ENCODE results near the gene TLNRD1. TPM values are rescaled to one million over a fixed set of nuclear protein-coding genes. Genes with fewer than 3 reads are reported as not detected.

TLNRD1 gene
- total RNA-seq, 1 donor from 2014 or later = 13.7 TPM

DNA sequence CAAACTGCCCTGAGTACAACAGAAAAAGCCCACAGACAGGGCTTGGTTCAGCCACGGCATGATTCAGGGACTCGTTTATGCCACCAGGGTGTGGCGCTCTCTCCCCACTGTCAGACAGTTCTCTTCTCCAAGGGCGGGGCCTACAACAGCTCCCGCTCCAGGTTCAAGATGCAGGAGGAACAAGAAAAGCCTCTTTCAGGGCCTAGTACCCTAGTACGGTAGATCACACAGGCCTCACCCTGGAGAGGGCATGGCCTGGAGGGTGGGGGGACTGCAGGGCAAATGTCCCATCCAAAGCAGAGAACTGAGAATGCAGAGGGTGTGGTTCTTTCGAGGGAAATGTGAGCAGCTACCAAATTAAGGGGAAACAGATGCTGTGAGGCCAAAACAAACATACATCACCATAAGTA, 23.1 kb upstream of the TLNRD1 start:
- DNase-seq (ENCODE audit: low read depth, low spot score) = no peak

DNA sequence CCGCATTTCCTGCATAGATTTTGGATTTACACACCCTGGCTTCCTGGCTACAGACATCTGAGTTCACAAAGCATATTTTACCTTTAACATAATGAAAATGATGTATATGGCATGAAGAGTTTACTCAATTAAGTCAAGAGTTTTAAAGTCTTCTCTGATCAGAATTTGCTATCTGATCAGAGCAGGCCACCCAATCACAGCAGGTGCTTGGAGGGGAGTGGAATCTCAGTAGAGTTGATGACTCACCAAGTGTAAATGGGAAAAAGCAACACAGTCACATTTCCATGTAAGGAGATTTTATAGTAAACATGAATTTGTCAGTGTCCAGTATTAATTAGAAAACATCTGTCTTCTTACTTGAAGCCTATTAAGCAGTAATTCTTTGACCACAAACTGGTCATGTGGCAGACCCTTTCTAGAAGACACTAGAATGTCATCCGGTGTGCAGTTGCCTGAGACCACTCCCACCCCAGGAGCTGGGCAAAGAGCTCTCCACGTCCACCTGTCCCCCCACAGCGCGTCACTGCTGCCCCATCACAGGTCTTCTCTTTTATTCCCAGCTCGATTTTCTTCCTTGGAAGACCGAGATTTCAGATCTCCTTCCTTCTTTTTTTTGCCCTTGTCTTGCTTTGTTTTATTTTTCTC, 21.9 kb upstream of the TLNRD1 start:
- DNase-seq (ENCODE audit: low read depth, low spot score) = no peak

GRCh38 chr15:80979538-80980200, 21.1 kb upstream of the TLNRD1 start:
- no peak for DNase-seq (ENCODE audit: low read depth, low spot score)

GRCh38 chr15:80982205-80982604, 18.5 kb upstream of the TLNRD1 start:
- DNase-seq (ENCODE audit: low read depth, low spot score) = no peak

- no peak for DNase-seq (ENCODE audit: low read depth, low spot score)
Measured at GRCh38 chr15:80982839-80983238, 17.9 kb upstream of the TLNRD1 start.

DNA sequence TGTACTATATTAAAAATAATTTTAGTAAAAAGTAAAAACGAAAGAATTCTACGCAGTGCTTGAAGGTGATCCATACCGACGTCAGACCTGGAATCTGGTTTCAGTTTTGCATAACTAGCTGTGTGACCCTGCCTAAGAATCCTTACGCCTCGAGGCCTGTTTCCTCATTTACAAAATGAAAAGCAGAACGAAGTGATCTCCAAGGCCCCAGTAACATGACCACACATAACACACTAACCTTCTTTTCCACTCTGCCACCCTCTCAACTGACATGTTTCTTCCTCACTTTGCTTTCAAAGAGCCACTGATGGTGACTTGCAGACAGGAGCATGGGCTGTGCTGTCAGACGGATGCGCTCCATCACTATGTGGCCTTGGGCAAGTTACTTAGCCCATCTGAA, 15.9 kb upstream of the TLNRD1 start:
- no peak for DNase-seq (ENCODE audit: low read depth, low spot score)

DNA sequence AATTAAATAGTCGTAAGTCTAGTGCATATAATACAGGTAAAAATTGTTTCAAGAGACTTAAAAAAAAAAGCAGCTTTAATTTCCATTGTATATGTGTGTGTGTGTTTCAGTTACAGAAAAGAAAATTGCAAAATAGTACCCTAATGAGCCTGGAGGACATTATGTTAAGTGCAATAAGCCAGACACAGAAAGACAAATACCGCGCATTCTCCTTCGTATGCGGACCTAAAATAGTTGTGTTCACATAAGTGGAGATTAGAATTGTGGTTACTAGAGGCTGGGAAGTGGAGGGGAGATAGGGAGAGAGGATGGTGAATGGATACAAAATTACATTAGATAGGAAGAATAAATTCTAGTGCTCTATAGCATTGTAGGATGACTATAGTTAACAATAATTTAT, 14.7 kb upstream of the TLNRD1 start:
- DNase-seq (ENCODE audit: low read depth, low spot score) = no peak

- DNase-seq (ENCODE audit: low read depth, low spot score) = no peak
Measured at GRCh38 chr15:80986487-80986886, 14.2 kb upstream of the TLNRD1 start.

DNA sequence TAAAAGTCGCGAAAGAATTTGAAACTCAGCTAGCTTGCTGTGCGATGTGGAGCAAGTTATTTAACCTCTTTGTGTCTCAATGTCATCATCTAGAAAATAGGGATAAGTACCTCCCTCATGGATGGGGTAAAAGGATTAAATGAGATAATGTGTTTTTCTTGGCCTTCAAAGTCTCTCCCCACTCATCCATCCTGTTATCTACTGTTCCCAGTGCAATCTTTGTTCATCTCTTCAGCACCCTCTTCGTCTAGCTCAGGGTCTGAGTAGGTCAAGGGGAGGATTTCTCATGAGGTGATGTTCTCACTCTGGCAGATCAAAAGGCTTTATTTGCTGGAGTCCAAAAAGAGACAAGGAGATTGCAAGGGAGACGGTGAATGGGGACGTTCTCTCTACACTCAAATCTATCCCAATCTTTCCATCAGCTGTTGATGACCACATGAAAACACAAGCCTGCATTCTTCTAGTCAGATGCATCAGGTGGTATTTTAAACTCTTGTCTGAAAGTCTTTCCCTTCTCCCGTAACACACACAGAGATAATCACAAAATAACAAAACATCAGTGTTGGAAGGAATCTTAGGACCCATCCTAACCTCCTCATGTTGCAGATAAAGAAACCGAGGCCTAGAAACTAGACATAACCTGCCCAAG, 12.5 kb upstream of the TLNRD1 start:
- no peak for DNase-seq (ENCODE audit: low read depth, low spot score)

GRCh38 chr15:80989081-80989517, 11.6 kb upstream of the TLNRD1 start:
- DNase-seq (ENCODE audit: low read depth, low spot score) = no peak

DNA sequence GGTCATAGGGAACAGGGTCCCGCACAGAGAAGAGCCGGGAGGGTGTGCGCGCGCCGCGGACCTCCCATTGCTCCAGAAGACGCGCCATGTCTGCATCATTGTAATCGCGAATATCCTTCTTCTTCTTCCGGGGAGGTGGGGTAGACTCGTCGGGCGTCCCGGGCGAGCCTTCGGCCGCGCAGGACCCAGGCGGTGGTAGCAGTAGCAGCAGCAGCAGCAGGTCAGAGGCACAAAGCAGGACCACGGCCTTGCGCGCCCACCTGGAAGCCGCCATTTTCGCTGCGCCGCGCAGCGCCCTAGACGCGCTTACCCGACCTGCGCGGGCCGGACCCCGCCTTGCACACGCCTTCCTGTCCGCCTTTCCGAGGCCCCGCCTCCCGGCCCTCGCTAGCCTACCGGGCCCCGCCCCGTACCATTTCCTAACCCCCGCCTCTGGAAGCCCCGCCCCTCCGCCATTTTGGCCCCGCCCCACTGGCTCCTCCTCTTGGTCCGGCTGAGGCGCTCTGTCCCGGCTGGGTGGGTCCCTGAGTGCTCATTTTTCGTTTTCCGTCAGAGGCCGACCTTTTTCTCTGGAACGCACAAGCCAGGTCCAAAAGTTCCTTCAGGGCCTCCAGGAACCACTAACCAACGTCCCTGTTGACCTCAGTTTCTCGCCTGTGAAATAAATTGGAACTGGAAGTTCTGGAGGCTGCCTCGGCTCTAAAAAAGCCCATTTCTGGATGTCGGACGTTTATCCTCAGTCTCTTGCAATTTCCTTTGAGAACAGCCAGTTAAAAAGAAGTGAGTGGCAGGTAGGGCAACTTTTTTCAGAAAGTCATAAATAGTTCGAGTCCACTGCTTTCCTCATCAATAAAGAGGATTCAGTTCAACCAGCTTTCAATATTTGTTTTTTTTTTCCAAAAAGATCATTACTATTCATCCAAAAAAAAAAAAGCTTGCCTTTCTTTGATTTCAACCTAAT, 10.9 kb upstream of the TLNRD1 start, which contains the start of gene MESD:
Gene MESD (minus strand): TSS at position 302 of the 961 bp plus-strand sequence. CDS start 28 bp downstream, at position 274.
- peak; percentile 75 for DNase-seq (ENCODE audit: low read depth, low spot score)

DNA sequence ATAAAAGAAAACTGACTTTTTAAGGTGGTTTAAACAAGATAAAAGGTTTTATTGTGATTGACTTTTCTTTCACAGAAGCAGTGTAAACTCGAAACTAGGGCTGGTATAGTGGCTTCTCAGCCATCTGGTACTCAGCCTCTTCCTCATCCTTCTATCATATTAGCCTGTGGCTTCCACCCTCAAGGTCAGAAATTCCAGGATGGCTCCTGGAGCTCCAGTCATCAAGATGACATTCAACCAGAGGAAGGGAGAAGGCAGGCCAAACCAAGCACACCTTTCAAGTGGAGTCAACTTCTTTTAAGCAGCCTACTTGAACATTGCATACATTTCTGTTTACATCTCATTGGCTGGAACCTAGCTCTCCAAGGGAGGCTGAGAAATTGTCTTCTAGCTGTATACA, 9.8 kb upstream of the TLNRD1 start:
- no peak for DNase-seq (ENCODE audit: low read depth, low spot score)

GRCh38 chr15:80991421-80991820, 9.3 kb upstream of the TLNRD1 start:
- DNase-seq (ENCODE audit: low read depth, low spot score) = no peak

- DNase-seq (ENCODE audit: low read depth, low spot score) = no peak
Measured at GRCh38 chr15:80992006-80992405, 8.7 kb upstream of the TLNRD1 start.

- DNase-seq (ENCODE audit: low read depth, low spot score) = no peak
Measured at GRCh38 chr15:80992441-80992840, 8.3 kb upstream of the TLNRD1 start.

- no peak for DNase-seq (ENCODE audit: low read depth, low spot score)
Measured at GRCh38 chr15:80996247-80996646, 4.5 kb upstream of the TLNRD1 start.

DNA sequence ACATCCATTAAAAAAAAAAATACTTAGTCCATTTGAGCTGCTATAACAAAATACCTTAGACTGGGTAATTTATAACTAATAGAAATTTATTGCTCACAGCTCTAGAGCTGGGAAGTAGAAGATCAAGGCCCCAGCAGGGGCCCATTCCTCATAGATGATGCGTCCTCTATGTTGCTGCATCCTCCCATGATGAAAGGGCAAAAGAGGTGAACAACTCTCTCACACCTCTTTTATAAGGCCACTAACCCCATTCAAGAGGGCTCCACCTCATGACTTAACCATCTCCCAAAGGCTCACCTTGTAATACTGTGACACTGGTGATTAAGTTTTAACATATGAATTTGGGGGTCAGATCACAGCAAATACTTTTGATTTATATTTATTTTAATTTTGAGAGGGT, 3.0 kb upstream of the TLNRD1 start:
- no peak for DNase-seq (ENCODE audit: low read depth, low spot score)

DNA sequence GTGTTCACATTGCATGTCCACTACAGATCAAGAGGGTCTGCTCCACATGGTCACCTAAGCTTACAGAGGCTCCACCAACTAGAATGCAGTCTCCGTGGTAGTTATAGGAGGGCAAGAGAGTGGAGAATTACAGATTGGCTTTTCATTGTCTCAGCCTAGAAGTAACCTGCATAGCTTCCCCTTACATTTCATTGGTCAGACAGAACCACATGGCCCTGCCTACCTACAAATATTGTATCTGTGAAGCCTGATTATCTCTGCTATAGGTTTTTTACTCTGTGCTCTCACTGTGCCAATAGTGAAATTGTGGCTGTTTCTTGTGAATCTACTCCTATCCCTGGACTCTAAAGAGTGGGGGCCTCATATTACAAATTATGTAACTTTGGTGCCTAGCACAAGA, 2.5 kb upstream of the TLNRD1 start:
- no peak for DNase-seq (ENCODE audit: low read depth, low spot score)

DNA sequence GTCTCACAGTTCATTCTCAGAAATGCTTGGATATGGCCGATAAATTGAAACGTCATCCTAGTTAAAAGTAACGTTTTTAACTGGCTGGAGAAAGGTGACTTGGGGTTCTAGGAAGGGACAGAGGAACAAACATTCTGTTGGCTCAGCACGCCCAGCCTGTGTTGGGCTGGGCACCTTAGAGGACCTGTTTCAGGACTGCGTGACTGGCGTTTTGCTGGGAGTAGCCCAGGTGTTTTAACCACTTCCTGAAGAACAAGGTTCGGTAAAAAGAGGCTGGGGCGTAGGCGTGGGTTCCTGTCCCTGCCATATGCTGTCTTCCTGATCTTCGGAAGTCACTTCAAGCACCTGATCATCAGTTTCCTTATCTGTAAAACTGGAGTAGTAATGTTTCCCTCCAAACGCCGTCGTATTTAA, 1.1 kb upstream of the TLNRD1 start:
- DNase-seq (ENCODE audit: low read depth, low spot score) = no peak

DNA sequence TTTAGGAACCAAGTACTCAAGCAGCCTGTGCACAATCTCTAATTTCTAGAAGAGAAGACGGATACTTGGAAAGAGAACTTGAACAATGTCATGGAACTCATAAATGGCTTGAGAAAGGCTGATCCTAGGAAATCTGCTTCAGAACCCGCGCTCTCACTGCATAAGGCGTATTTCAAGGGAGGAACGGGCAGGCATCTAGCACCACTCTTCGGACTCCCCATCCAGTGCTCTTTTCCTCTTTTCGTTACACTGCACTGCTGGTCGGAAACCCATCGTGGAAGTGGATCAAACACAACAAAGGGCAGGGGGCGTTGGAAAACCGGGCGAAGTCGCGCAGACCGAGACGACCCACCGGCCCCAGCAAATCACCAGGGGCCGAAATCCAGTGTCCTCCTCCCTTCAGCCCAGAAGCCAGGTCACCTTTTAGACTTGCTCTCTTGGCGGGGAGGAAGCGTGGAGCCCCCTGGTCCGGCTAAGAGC, 539 bp upstream of the TLNRD1 start:
- no peak for DNase-seq (ENCODE audit: low read depth, low spot score)

Data from pulmonary artery endothelial cell (primary cell).